CD4-positive, alpha-beta T cell treated with Interleukin-6 for 4 hours (primary cell): ENCODE measurements around the gene C2orf72.
"Not testable (repeated sequence)": the region's sequence is repeated elsewhere in the genome, so short reads cannot be mapped to it uniquely, and the experiment has no call there.

Experiments used
- DNase-seq: peaks from one replicate; pipeline ENCODE4 v3.0.0-alpha.2; 2020; ENCODE audit warnings: mixed read lengths

C2orf72 gene

DNA sequence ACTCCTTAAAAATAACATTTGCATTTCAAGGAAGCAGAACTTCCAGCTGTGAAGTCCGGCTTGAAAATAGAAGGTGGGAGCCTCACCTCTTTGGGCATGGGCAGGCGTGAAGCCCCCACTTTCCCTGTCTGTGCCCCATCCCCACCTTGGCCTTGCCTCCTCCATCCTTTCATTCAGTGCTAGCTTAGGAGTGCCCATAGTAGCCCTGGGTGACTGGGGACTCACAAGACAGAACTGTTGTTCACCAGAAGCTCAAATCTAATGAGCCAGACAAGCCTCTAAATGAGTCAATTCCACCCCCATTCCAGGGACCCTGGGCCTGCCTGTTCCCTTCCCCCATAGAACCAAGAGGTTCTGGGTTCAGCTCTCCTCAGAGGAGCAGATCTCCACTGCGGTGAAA lies 21.4 kb upstream of the C2orf72 start:
- no peak for DNase-seq

GRCh38 chr2:231016566-231017230 lies 20.6 kb upstream of the C2orf72 start:
- DNase-seq: no peak

- DNase-seq: no peak
Observed at GRCh38 chr2:231017231-231017598, 20.1 kb upstream of the C2orf72 start.

- no peak for DNase-seq
Observed at GRCh38 chr2:231018184-231018583, 19.1 kb upstream of the C2orf72 start.

DNA sequence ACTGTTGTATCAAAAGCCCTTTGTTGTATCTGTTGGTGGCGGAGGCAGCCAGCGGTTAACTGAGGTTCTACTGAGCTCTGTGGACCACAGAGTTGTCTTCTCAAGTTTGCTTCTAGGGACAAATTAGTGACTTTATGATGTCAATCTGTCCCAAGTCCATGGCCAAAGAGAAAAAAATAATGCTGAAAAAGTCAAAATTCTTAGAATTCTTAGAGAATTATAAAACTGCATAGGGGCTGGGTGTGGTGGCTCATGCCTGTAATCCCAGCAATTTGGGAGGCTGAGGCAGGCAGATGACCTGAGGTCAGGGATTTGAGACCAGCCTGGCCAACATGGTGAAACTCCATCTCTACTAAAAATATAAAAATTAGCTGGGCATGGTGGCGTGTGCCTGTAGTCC lies 12.3 kb upstream of the C2orf72 start:
- DNase-seq: not testable (repeated sequence)

GRCh38 chr2:231028889-231029288 lies 8.4 kb upstream of the C2orf72 start:
- DNase-seq: no peak

DNA sequence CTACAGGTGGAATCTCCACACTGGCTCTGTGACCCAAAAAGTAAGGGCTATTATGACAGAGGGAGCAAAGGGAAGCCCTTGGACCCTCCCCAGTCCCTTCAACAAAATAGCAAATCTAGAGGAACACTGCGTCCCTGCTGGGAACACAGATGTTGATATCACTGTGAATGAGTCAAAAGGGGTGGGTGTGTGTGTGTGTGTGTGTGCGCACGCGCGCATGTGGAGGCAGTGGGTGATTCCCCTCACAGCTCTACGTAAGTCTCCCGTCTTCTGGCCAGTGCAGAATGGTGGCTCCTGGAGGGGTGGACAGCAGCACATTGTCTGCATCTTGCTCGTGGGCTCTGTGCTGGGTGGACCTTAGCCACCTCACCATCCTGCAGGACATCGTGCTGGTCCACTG lies 7.8 kb upstream of the C2orf72 start:
- DNase-seq: no peak

- no peak for DNase-seq
Observed at GRCh38 chr2:231030725-231031124, 6.6 kb upstream of the C2orf72 start.

- DNase-seq: no peak
Observed at GRCh38 chr2:231032575-231033140, 4.7 kb upstream of the C2orf72 start.

GRCh38 chr2:231033147-231034132 lies 3.9 kb upstream of the C2orf72 start:
- DNase-seq: no peak

DNA sequence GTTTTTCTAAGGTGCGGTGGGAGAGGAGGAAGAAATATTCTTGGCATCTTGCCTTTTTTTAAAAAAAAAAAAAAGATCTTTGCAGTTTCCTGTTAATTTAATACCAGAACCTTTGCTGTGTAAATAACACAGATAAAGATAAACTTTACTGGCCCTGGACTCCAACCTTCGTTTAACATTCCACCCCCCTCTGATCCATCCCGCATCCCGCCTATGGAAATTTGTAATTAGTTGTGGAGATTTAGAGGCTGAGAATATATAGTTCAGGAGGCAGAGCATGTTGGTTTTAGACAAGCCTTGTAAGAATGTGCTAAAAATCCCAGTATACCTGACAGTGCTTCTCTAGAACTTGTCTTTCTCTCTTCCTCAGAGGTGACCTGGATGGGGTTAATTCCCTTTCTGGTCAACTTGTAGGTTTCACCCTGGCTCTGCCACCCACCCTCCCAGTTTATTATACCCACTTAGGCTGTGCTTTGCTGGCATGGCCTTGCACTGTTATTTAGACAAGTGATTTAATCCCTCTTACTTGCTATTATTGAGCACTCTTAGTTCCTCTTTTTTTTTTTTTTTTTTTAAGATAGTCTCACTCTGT lies 2.9 kb upstream of the C2orf72 start:
- no peak for DNase-seq

- no peak for DNase-seq
Observed at GRCh38 chr2:231036131-231036530, 1.2 kb upstream of the C2orf72 start.

DNA sequence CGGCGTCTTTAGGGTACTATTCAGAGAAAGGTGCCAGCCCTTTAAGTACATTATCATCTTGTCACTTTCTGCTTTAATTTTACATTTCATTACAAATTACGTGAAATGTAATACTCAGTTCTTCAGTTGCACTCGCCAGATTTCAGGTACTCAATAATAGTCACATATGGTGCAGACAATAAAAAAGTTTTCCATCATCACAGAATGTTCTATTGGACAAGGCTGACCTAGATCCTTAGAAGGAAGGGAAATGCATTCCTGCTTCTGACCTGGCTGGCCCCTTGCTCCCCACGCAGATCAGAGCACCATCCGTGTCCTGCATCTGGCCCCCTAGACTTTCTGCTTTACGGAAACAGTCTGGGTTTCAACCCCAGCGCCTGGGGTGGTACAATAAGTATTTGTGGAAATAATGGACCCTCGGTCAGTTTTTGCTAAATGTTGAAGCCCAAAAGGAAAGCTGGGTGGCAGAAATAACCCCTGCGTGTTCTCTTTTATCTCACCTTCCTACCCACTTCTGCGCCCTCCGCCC lies 681 bp upstream of the C2orf72 start:
- DNase-seq: no peak

DNA sequence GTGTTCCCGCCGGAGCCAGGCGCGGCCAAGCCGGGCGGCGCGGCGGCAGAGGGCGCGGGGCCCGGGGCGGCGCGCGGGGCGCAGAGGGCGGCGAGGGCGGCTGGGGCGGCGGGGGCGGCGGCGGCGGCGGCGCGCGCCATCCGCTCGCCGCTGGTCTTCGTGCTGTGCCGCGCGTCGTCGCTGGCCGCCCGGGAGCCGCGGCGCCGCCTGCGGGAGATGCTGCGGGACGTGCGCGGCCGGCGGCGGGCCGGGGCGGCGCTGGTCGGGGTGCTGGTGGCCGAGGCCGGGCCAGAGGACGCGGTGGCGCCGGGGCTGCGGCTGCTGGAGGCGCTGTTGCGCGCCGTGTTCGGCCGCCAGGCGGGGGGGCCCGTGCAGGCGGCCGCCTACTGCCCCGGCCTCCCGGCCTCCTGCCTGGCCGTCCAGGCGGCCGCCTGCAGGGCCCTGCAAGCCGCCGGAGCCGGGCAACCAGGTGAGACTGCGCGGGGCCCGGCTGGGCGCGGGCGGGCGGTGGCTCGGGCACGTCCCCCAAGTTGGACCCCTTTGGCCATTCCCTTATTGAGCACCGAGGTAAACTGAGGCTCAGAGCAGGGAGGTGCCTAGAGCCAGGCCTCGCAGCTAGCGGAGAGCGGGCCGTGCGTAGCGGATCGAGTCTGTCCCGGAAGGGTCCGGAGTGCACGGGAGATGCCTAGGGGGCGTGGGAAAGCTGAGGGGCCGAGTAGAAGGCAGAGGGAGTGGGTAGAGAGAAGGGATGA lies 584 bp downstream of the C2orf72 start:
- DNase-seq: no peak

- DNase-seq: no peak
Observed at GRCh38 chr2:231038483-231039293, 1.4 kb downstream of the C2orf72 start.

DNA sequence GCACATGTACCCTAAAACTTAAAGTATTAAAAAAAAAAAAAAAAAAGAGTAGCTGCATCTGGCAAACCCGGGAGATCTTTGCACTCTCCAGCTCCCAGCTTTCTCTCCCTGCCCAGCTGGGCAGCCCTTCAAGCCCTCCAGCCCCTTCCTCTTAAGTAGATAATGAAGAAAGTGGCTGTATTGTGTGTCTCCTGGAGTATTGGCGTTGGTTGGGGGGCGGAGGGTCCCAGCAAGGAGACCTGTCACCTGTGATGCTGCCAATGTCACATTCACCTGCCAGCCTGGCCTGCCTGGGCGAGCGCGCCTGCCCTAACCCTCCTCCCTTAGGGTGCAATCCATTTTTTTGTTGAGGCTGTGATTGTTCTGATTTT lies 2.0 kb downstream of the C2orf72 start:
- no peak for DNase-seq

GRCh38 chr2:231039821-231040364 lies 2.6 kb downstream of the C2orf72 start:
- DNase-seq: no peak

DNA sequence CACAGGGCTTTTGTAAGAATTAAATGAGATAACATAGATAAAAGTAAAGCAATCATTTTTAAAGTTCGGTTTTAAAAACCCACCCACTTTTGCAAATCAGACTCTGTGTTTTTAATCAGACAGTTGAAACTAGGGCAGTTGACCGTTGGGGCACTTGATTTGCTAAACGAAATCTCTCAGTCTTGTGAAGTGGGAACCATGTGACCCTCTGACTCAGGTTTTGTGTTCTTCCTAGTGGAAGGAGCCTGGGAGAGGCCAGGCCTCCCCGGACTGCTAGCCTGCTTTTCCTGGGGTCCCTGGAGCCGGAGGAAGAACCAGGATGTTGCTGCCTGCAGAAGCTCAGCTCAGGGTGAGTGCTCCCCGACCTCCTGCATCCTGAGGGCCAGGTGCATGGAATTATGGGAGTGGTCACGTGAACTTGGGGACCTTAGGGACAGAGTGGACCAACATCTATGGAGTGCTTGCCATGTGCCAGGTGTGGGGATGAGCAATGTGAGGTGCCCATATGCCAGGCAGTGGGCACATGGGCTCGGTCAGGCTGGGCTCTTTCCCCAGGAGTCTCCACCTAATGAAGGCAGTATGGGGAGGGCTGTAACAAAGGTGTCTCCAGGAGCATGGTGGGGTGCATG lies 3.9 kb downstream of the C2orf72 start:
- DNase-seq: no peak

GRCh38 chr2:231043796-231044195 lies 6.5 kb downstream of the C2orf72 start:
- no peak for DNase-seq

GRCh38 chr2:231046916-231047273 lies 9.6 kb downstream of the C2orf72 start:
- DNase-seq: no peak
